ENCODE results near the gene PRPS1. TPM values are rescaled to one million over a fixed set of nuclear protein-coding genes. Genes with fewer than 3 reads are reported as not detected.
A peak's percentile ranks its signal among the peaks of the same experiment; 100 is the strongest.

The PRPS1 gene
- total RNA-seq, 3 donors from 2014 or later = 19.3 to 24.9 (median 20.8) TPM

DNA sequence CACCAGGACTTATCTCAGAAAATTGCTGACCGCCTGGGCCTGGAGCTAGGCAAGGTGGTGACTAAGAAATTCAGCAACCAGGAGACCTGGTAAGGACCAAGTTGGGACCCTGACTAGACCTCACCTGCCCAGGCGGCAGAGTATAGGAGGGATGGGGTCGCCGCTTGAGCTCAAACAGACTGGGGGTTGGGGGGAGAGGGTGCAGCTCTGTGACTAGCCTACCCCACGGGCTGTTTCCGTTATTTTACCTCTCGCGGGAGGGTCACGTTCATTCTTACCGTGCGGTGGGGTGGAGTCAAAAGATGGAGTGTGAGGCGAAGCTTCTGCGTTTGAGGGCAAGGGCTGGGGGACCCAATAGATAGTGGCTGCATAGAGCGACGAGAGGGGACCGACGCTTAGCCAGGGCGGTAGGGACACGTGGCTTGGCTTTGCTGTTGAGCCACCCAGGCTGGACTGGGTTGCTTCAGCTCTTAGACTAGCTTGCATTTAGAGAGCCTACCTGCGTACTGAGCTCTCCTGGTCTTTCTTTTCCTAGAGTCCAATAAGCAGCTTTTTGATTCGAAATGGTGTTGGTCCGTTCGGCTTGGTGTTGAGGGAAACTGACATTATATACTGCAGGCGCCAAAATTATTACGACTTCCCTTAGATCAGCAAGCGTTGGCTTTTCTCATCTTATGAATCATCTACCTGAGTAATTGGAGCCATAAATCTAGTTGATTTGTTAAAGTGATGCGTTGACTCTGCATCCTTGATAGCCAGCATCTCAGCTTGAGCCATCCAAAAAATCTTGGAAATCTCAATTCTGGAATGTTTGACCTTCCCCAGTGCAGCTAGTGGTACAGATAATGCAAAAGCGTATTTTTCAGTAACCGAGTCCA is 591 bp downstream of the PRPS1 start:
- no peak for DNase-seq (ENCODE audit: low spot score in 2 of 2)
- no peak for TF ChIP-seq POLR2AphosphoS5 (IDR thresholded peaks at IDR 0.05)
- TF ChIP-seq, protein P1, sequence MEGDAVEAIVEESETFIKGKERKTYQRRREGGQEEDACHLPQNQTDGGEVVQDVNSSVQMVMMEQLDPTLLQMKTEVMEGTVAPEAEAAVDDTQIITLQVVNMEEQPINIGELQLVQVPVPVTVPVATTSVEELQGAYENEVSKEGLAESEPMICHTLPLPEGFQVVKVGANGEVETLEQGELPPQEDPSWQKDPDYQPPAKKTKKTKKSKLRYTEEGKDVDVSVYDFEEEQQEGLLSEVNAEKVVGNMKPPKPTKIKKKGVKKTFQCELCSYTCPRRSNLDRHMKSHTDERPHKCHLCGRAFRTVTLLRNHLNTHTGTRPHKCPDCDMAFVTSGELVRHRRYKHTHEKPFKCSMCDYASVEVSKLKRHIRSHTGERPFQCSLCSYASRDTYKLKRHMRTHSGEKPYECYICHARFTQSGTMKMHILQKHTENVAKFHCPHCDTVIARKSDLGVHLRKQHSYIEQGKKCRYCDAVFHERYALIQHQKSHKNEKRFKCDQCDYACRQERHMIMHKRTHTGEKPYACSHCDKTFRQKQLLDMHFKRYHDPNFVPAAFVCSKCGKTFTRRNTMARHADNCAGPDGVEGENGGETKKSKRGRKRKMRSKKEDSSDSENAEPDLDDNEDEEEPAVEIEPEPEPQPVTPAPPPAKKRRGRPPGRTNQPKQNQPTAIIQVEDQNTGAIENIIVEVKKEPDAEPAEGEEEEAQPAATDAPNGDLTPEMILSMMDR (IDR thresholded peaks at IDR 0.05) = no peak
- TF ChIP-seq POLR2A (IDR thresholded peaks at IDR 0.05) = no peak
- H3K27me3 ChIP-seq = peaks cover 0 to 19% of the 10 kb centered on the region in 2 donors
- H3K4me1 ChIP-seq = no peaks in the 10 kb centered on the region
- H3K9me3 ChIP-seq = no peaks in the 10 kb centered on the region
- peak overlapping the region; percentile 66 to 89 for H3K27ac ChIP-seq
- peak overlapping the region; percentile 60 to 79 (median 62) for H3K4me3 ChIP-seq
- no peaks in the 10 kb centered on the region for H3K36me3 ChIP-seq
- intact Hi-C loops (cut with DNase I; ENCODE audit: low total_unique reads) = no loop called here

DNA sequence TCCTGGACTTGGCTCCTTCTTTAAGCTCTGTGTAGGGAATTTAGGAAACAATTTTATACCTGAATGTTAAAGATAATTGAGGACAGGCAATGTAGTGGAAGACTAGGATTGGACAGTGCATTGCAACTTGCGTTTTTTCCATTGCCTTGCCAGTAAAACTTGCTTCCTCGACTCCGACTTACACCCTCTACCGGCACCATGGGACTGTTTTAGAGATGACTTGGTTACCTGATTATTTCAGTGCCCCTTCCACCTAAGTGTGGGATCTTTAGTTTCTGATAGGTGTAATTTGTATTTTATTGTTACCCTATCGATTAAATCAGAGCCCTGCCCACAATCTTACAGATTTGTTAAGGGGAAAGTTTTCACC is 1.2 kb downstream of the PRPS1 start:
- no peak for TF ChIP-seq POLR2A (IDR thresholded peaks at IDR 0.05)
- TF ChIP-seq POLR2AphosphoS5 (IDR thresholded peaks at IDR 0.05) = no peak
- TF ChIP-seq, protein P1 (IDR thresholded peaks at IDR 0.05) = no peak
- H3K4me1 ChIP-seq = no peaks in the 10 kb centered on the region
- H3K27me3 ChIP-seq = peaks cover 0 to 18% of the 10 kb centered on the region in 2 donors
- no peak for DNase-seq (ENCODE audit: low spot score in 2 of 2)
- intact Hi-C loops (cut with DNase I; ENCODE audit: low total_unique reads) = no loop called here
- no peaks in the 10 kb centered on the region for H3K36me3 ChIP-seq
- H3K27ac ChIP-seq = peak overlapping the region in 1 of 2 donors; percentile 89
- H3K9me3 ChIP-seq = no peaks in the 10 kb centered on the region
- peak overlapping the region; percentile 60 to 79 (median 62) for H3K4me3 ChIP-seq

DNA sequence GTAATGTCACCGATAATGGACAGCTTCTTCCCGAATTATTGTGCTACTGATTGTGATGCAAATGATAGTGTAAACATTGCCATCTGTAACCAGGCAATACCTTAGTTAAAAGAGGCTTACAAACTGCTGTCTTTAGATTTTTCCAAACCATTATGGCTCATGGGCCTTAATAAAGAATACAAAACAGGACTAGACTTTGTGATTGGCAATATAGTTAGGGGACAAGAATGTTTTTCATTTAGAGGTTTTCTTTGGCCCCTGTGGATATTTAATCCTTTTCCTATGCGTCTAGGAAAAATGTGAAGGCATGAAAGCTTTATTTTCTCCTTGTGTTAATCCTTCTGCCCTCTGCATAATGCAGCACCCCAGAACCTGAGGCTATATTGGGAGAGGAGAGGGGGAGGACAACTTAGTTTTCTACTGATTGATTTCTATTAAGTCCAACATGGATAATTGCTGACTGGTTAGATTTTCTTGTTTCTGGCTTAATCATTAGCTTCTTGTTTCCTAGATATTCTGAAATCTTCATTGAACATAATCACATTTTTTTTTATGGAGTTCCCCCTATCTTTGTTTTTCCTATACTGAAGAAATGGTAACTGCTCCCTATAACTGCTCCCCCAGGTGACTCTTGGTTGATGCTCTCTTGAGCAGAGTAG is 1.9 kb downstream of the PRPS1 start:
- H3K27me3 ChIP-seq = peaks cover 0 to 12% of the 10 kb centered on the region in 2 donors
- intact Hi-C loops (cut with DNase I; ENCODE audit: low total_unique reads) = no loop called here
- DNase-seq (ENCODE audit: low spot score in 2 of 2) = no peak
- no peaks in the 10 kb centered on the region for H3K9me3 ChIP-seq
- H3K4me3 ChIP-seq = peak overlapping the region in 1 of 3 donors; percentile 79
- H3K36me3 ChIP-seq = no peaks in the 10 kb centered on the region
- H3K4me1 ChIP-seq = no peaks in the 10 kb centered on the region
- no peak for TF ChIP-seq POLR2A (IDR thresholded peaks at IDR 0.05)
- TF ChIP-seq, protein P1 (IDR thresholded peaks at IDR 0.05) = no peak
- TF ChIP-seq POLR2AphosphoS5 (IDR thresholded peaks at IDR 0.05) = no peak
- no peak overlapping the region for H3K27ac ChIP-seq

DNA sequence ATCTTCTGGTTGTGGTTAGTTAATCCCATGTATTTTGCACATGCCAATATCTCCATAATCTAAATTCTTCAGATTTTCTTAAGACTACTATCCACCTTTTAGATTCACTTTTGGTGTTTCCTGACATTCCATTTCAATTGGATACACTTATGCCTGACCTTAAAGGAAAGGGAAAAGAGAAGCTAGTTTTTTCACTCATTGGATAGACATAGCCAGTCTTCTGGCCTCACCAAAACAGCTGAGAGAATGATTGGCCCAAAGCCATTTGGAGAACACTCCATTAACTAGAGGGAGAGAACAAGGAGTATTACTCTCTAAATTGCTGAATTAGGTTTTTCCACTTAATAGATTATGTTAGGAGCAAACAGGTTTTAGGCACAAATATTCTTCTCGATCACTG is 4.0 kb downstream of the PRPS1 start:
- intact Hi-C loops (cut with DNase I; ENCODE audit: low total_unique reads) = no loop called here
- no peak for DNase-seq (ENCODE audit: low spot score in 2 of 2)
- TF ChIP-seq, protein P1 (IDR thresholded peaks at IDR 0.05) = no peak
- TF ChIP-seq POLR2AphosphoS5 (IDR thresholded peaks at IDR 0.05) = no peak
- TF ChIP-seq POLR2A (IDR thresholded peaks at IDR 0.05) = no peak
- H3K4me3 ChIP-seq = no peak overlapping the region
- no peaks in the 10 kb centered on the region for H3K4me1 ChIP-seq
- no peak overlapping the region for H3K27ac ChIP-seq
- H3K36me3 ChIP-seq = no peaks in the 10 kb centered on the region
- H3K9me3 ChIP-seq = no peaks in the 10 kb centered on the region
- peaks cover 0 to 11% of the 10 kb centered on the region in 2 donors for H3K27me3 ChIP-seq

DNA sequence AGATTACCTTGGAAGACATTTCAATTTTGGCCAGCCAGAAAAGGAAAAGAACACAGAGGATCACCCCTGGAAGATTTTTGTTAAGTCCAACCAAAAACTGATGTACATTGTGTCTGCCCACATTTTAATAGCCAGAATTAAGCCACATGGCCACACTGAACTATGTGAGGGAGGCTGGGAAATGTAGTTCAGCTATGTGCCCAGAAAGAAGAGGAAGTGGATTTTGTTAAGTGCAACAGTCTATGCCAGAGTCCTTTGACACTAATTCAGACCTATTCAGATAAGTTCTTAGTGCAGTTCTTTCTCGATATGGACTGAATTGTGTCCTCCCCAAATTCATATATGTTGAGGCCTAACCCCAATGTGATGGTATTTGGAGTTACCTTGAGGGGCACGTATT is 18.4 kb downstream of the PRPS1 start:
- Histone ChIP-seq H3K27me3 (peaks cover 0 to 21% of the 10 kb centered on the region in 2 donors), H3K4me3 (no peak overlapping the region), H3K4me1 (no peaks in the 10 kb centered on the region), H3K27ac (no peak overlapping the region), H3K36me3 (peaks cover 4% of the 10 kb centered on the region), H3K9me3 (no peaks in the 10 kb centered on the region)
- no peak for TF ChIP-seq POLR2A (IDR thresholded peaks at IDR 0.05)
- TF ChIP-seq POLR2AphosphoS5 (IDR thresholded peaks at IDR 0.05) = no peak
- TF ChIP-seq, protein P1 (IDR thresholded peaks at IDR 0.05) = no peak
- intact Hi-C loops (cut with DNase I; ENCODE audit: low total_unique reads) = no loop called here
- DNase-seq (ENCODE audit: low spot score in 2 of 2) = no peak

Measured in breast epithelium (tissue), 4 donors.